Measurements from ENCODE around the gene ZNF438. TPM values are rescaled to one million over a fixed set of nuclear protein-coding genes. Genes with fewer than 3 reads are reported as not detected.
A peak's percentile ranks its signal among the peaks of the same experiment; 100 is the strongest.

Gene ZNF438
- total and polyA plus RNA-seq, 2 of the 4 experiments (the other 2 are of a cell fraction), result 1.8 to 2.9 TPM

DNA sequence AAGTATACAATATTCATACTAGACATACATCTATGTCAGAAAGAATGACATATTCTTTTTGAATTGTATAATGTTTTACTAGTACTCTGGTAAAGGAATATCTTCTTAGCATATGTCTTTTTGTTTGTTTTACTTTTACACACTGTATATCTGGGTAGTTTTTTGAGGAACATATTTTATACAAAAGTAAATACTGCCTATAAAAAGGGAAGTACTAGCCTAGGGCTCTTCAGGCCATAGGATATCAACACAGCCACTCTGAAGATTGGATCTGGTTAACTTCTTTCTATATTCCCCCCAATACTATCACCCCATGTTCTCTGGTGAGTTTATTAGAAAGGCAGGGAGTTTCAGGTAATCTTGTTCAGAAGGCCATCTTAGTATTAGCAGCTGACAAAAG, 134.6 kb downstream of the ZNF438 start:
- CTCF ChIA-PET, result no interaction called here
- Histone ChIP-seq H2BK120ac (ENCODE audit: low read depth, low read length) (peak overlapping the region; percentile 19; the same call in 1 of the 2 replicates), H4K8ac (ENCODE audit: low read depth in 2 of 2, low read length in 2 of 2) (no peak overlapping the region), H3K79me1 (ENCODE audit: low read depth in 1 of 2, low read length in 2 of 2) (no peaks in the 10 kb centered on the region), H3K4me3 (ENCODE audit: insufficient read depth, low read depth, low read length) (no peak overlapping the region), H4K20me1 (ENCODE audit: insufficient read depth, low read length) (no peaks in the 10 kb centered on the region), H3K56ac (ENCODE audit: extremely low read depth, insufficient read depth, low read length) (no peak overlapping the region), H3K4me2 (ENCODE audit: low read depth, low read length) (no peak overlapping the region), H4K91ac (ENCODE audit: insufficient read depth, low read depth, low read length) (no peak overlapping the region), H2AK9ac (replicated peaks; ENCODE audit: low read depth, low read length, poor library complexity) (no peak overlapping the region), H2BK5ac (ENCODE audit: low read depth, low read length, poor library complexity, severe bottlenecking) (no peak overlapping the region), H2BK20ac (ENCODE audit: low read depth, low read length) (no peak overlapping the region), H2AK5ac (ENCODE audit: low read depth, low read length) (no peak overlapping the region), H2BK15ac (ENCODE audit: low read depth, low read length) (no peak overlapping the region), H3K27me3 (ENCODE audit: control insufficient read depth, insufficient read depth, low read length) (no peaks in the 10 kb centered on the region), H3K27ac (ENCODE audit: insufficient read depth, low read length) (no peak overlapping the region), H3K36me3 (ENCODE audit: control insufficient read depth, insufficient read depth, low read length) (no peaks in the 10 kb centered on the region), H4K5ac (ENCODE audit: low read depth, low read length) (no peak overlapping the region), H3K4ac (ENCODE audit: low read depth, low read length) (no peak overlapping the region), H2AFZ (replicated peaks; ENCODE audit: low read length, poor library complexity) (no peak overlapping the region), H3K18ac (ENCODE audit: low read depth, low read length) (peak overlapping the region; percentile 24; the same call in 1 of the 2 replicates), H3K9me3 (ENCODE audit: control insufficient read depth, insufficient read depth, low read length) (no peaks in the 10 kb centered on the region; the same call in 1 of the 2 replicates), H3K14ac (replicated peaks; ENCODE audit: low read depth, low read length) (no peak overlapping the region), H3K9ac (ENCODE audit: low read depth, low read length) (no peak overlapping the region), H3K9me1 (ENCODE audit: insufficient read depth, low read length) (no peaks in the 10 kb centered on the region), H3K23ac (ENCODE audit: low read depth, low read length) (no peak overlapping the region), H3K4me1 (ENCODE audit: control insufficient read depth, insufficient read depth, low read length) (peaks cover 2% of the 10 kb centered on the region; the same call in 1 of the 2 replicates)
- POLR2A ChIA-PET (ENCODE audit: unreplicated experiment), result no interaction called here
- dilution Hi-C loops (cut with HindIII; ENCODE audit: low sequenced_read_pairs, unreplicated experiment) (no loop called here), in situ Hi-C loops (cut with MboI; ENCODE audit: low sequenced_read_pairs) (no loop called here), intact Hi-C loops (cut with micrococcal nuclease) (loop anchor here (5.0 kb wide), 1 partner anchor 65 kb away; no protein-coding TSS in a partner anchor)
- no TSS peak for BruUV-seq (replicated peaks)
- DNase-seq, result no peak
- TF ChIP-seq MXI1 (IDR thresholded peaks at IDR 0.05; ENCODE audit: borderline replicate concordance, low read depth, low read length), result no peak
- no peak for TF ChIP-seq BHLHE40 (IDR thresholded peaks at IDR 0.05; ENCODE audit: low read depth, low read length)
- TF ChIP-seq, protein P1, sequence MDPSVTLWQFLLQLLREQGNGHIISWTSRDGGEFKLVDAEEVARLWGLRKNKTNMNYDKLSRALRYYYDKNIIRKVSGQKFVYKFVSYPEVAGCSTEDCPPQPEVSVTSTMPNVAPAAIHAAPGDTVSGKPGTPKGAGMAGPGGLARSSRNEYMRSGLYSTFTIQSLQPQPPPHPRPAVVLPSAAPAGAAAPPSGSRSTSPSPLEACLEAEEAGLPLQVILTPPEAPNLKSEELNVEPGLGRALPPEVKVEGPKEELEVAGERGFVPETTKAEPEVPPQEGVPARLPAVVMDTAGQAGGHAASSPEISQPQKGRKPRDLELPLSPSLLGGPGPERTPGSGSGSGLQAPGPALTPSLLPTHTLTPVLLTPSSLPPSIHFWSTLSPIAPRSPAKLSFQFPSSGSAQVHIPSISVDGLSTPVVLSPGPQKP (IDR thresholded peaks at IDR 0.05; ENCODE audit: borderline replicate concordance, low read depth, low read length), result no peak
- TF ChIP-seq SMC3 (IDR thresholded peaks at IDR 0.05; ENCODE audit: low read depth, low read length), result no peak
- no peak for TF ChIP-seq MAFK (IDR thresholded peaks at IDR 0.05; ENCODE audit: low read depth, low read length)
- TF ChIP-seq CEBPB (IDR thresholded peaks at IDR 0.05; ENCODE audit: low read depth, low read length), result no peak
- TF ChIP-seq FOS (IDR thresholded peaks at IDR 0.05; ENCODE audit: low read depth, low read length), result no peak
- TF ChIP-seq, protein P2, sequence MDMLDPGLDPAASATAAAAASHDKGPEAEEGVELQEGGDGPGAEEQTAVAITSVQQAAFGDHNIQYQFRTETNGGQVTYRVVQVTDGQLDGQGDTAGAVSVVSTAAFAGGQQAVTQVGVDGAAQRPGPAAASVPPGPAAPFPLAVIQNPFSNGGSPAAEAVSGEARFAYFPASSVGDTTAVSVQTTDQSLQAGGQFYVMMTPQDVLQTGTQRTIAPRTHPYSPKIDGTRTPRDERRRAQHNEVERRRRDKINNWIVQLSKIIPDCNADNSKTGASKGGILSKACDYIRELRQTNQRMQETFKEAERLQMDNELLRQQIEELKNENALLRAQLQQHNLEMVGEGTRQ (IDR thresholded peaks at IDR 0.05; ENCODE audit: low read depth, low read length), result no peak
- no peak for TF ChIP-seq RAD21 (IDR thresholded peaks at IDR 0.05; ENCODE audit: low read length)
- no peak for TF ChIP-seq RCOR1 (IDR thresholded peaks at IDR 0.05; ENCODE audit: insufficient replicate concordance, low read length)
- no peak for TF ChIP-seq RFX5 (IDR thresholded peaks at IDR 0.05; ENCODE audit: low read depth, low read length)
- TF ChIP-seq, protein P3, sequence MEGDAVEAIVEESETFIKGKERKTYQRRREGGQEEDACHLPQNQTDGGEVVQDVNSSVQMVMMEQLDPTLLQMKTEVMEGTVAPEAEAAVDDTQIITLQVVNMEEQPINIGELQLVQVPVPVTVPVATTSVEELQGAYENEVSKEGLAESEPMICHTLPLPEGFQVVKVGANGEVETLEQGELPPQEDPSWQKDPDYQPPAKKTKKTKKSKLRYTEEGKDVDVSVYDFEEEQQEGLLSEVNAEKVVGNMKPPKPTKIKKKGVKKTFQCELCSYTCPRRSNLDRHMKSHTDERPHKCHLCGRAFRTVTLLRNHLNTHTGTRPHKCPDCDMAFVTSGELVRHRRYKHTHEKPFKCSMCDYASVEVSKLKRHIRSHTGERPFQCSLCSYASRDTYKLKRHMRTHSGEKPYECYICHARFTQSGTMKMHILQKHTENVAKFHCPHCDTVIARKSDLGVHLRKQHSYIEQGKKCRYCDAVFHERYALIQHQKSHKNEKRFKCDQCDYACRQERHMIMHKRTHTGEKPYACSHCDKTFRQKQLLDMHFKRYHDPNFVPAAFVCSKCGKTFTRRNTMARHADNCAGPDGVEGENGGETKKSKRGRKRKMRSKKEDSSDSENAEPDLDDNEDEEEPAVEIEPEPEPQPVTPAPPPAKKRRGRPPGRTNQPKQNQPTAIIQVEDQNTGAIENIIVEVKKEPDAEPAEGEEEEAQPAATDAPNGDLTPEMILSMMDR (conservative IDR thresholded peaks at IDR 0.05; ENCODE audit: low read depth, low read length), result no peak
- TF ChIP-seq NFE2L2 (IDR thresholded peaks at IDR 0.05; ENCODE audit: low read depth, low read length), result no peak
- TF ChIP-seq CHD1 (IDR thresholded peaks at IDR 0.05; ENCODE audit: low read depth, low read length), result no peak
- TF ChIP-seq MAZ (IDR thresholded peaks at IDR 0.05; ENCODE audit: borderline replicate concordance, low read depth, low read length), result no peak
- TF ChIP-seq POLR2A (IDR thresholded peaks at IDR 0.05; ENCODE audit: low read depth, low read length), result no peak
- no peak; the same call in 1 of the 2 replicates for ATAC-seq (ENCODE audit: low read depth)
